CD14-positive monocyte (primary cell): Measurements from ENCODE around the gene TAF6. TPM values are rescaled to one million over a fixed set of nuclear protein-coding genes. Genes with fewer than 3 reads are reported as not detected.

Source experiments
- DNase-seq, 3 donors: peaks; one replicate each; pipeline ENCODE4 v3.0.0-alpha.2; 2011 to 2022
- H2AFZ ChIP-seq: 2 replicates; pipeline ENCODE4 v1.6.0; 2012; ENCODE audit warnings: mild to moderate bottlenecking, low read depth, low read length, inconsistent platforms; ENCODE audit not compliant: insufficient read depth, poor library complexity, severe bottlenecking
- H3K27ac ChIP-seq, 2 donors: 1 replicate in 1 of 2; 2 replicates in 1 of 2; pipeline ENCODE4 v1.5.1; 2012 to 2013; ENCODE audit warnings: low read length in 2 of 2, control low read depth in 1 of 2, inconsistent platforms in 1 of 2, low read depth in 1 of 2, mild to moderate bottlenecking in 1 of 2
- H3K27me3 ChIP-seq, 2 donors: one replicate each; pipeline versions ENCODE4 v1.6.0 to v1.6.1; 2011 to 2013; ENCODE audit warnings: low read length in 2 of 2; ENCODE audit not compliant: control insufficient read depth in 2 of 2, insufficient read depth in 2 of 2
- H3K36me3 ChIP-seq, 2 donors: replicated peaks in 1 of 2; 1 replicate in 1 of 2; 2 replicates in 1 of 2; pipeline versions ENCODE4 v1.5.1 to v1.6.1; 2012 to 2013; ENCODE audit warnings: low read length in 2 of 2, control low read depth in 1 of 2, inconsistent platforms in 1 of 2, mild to moderate bottlenecking in 1 of 2; ENCODE audit not compliant: insufficient read depth in 2 of 2, control insufficient read depth in 1 of 2
- H3K4me1 ChIP-seq, 2 donors: 1 replicate in 1 of 2; 2 replicates in 1 of 2; pipeline versions ENCODE4 v1.5.1 to v1.6.1; 2012 to 2013; ENCODE audit warnings: low read length in 2 of 2, control low read depth in 1 of 2, inconsistent platforms in 1 of 2, mild to moderate bottlenecking in 1 of 2, moderate library complexity in 1 of 2; ENCODE audit not compliant: insufficient read depth in 2 of 2, control insufficient read depth in 1 of 2
- H3K4me2 ChIP-seq: replicated peaks from 2 replicates; pipeline ENCODE3; 2012; ENCODE audit warnings: low read length, moderate library complexity, mild to moderate bottlenecking; ENCODE audit not compliant: poor library complexity, severe bottlenecking; ENCODE audit errors: extremely low read depth
- H3K4me3 ChIP-seq, 3 experiments: fragments of 200-600 bp in 1 of 3; sonication (generic) in 1 of 3; replicated peaks in 1 of 3; 1 replicate in 2 of 3; 2 replicates in 1 of 3; pipeline ENCODE4 v1.5.1; 2011 to 2013; ENCODE audit warnings: low read length in 3 of 3, mild to moderate bottlenecking in 3 of 3, control low read depth in 2 of 3, low read depth in 2 of 3, inconsistent platforms in 1 of 3, moderate library complexity in 1 of 3
- H3K79me2 ChIP-seq: 2 replicates; pipeline ENCODE4 v1.6.0; 2012; ENCODE audit warnings: mild to moderate bottlenecking, control low read depth, inconsistent platforms, low read length, moderate library complexity; ENCODE audit not compliant: insufficient read depth
- H3K9ac ChIP-seq: 2 replicates; pipeline ENCODE4 v1.6.0; 2017; ENCODE audit warnings: low read length, mild to moderate bottlenecking; ENCODE audit not compliant: insufficient read depth, poor library complexity, severe bottlenecking
- H3K9me3 ChIP-seq, 2 donors: replicated peaks in 1 of 2; 1 replicate in 1 of 2; 2 replicates in 1 of 2; pipeline versions ENCODE4 v1.5.1 to v1.6.1; 2012 to 2013; ENCODE audit warnings: low read length in 2 of 2, control low read depth in 1 of 2; ENCODE audit not compliant: control insufficient read depth in 1 of 2, insufficient read depth in 1 of 2
- H4K20me1 ChIP-seq: 2 replicates; pipeline ENCODE4 v1.6.0; 2012; ENCODE audit warnings: mild to moderate bottlenecking, low read length, control low read depth, moderate library complexity; ENCODE audit not compliant: insufficient read depth
- H3K27ac Mint-ChIP-seq, 7 donors: one replicate each; pipeline ENCODE4 v1.8.0; 2020; ENCODE audit warnings: mild to moderate bottlenecking in 7 of 7, mixed read lengths in 7 of 7, moderate library complexity in 6 of 7, inconsistent platforms in 2 of 7
- H3K27me3 Mint-ChIP-seq, 3 donors: one replicate each; pipeline ENCODE4 v1.8.0; 2021 to 2022; ENCODE audit warnings: low read depth in 3 of 3, mild to moderate bottlenecking in 3 of 3, mixed read lengths in 3 of 3, moderate library complexity in 3 of 3, inconsistent platforms in 1 of 3
- H3K36me3 Mint-ChIP-seq, 2 donors: one replicate each; pipeline ENCODE4 v1.8.0; 2020; ENCODE audit warnings: mixed read lengths in 2 of 2, inconsistent platforms in 1 of 2, mild to moderate bottlenecking in 1 of 2
- H3K4me1 Mint-ChIP-seq: one replicate; pipeline ENCODE4 v1.8.0; 2020; ENCODE audit warnings: mild to moderate bottlenecking, mixed read lengths
- H3K4me3 Mint-ChIP-seq, 2 donors: one replicate each; pipeline ENCODE4 v1.8.0; 2020; ENCODE audit warnings: mild to moderate bottlenecking in 2 of 2, mixed read lengths in 2 of 2, moderate library complexity in 1 of 2
- H3K9me3 Mint-ChIP-seq, 7 donors: one replicate each; pipeline ENCODE4 v1.8.0; 2020 to 2022; ENCODE audit warnings: mixed read lengths in 7 of 7, mild to moderate bottlenecking in 6 of 7, moderate library complexity in 6 of 7, inconsistent platforms in 2 of 7
- WGBS: methylation state at CpG from one replicate; pipeline ENCODE4 v1.1.5; 2013; ENCODE audit warnings: missing lambda C conversion rate; ENCODE audit not compliant: insufficient coverage; 5-methylcytosine and 5-hydroxymethylcytosine counted together
- intact Hi-C, 2 donors: fragments of 100-400 bp; cut with micrococcal nuclease; formaldehyde crosslinking; loops; one replicate each; pipeline versions ENCODE4 v1.15.0 to v1.15.1; 2023
- polyA plus RNA-seq, 3 donors: library from polyadenylated mRNA; depleted of rRNA in 1 of 3; unstranded in 2 of 3; stranded (reverse) in 1 of 3; fragments of 300-500 nt in 2 of 3; fragments of >200 nt in 1 of 3; fragmentation: Illumina TruSeq in 2 of 3; gene quantifications; 1 replicate in 2 of 3; 2 replicates in 1 of 3; pipeline ENCODE4 v1.2.3, GENCODE V29; 2012 to 2021
- TF ChIP-seq, protein P1 (sequence below): fragments of 200-600 bp; IDR thresholded peaks from one replicate; pipeline ENCODE4 v1.8.0; 2022; ENCODE audit warnings: antibody characterized with exemption, mild to moderate bottlenecking

The TAF6 gene
- polyA plus RNA-seq, 3 donors: 9.6 to 28.9 (median 11.0) TPM

DNA sequence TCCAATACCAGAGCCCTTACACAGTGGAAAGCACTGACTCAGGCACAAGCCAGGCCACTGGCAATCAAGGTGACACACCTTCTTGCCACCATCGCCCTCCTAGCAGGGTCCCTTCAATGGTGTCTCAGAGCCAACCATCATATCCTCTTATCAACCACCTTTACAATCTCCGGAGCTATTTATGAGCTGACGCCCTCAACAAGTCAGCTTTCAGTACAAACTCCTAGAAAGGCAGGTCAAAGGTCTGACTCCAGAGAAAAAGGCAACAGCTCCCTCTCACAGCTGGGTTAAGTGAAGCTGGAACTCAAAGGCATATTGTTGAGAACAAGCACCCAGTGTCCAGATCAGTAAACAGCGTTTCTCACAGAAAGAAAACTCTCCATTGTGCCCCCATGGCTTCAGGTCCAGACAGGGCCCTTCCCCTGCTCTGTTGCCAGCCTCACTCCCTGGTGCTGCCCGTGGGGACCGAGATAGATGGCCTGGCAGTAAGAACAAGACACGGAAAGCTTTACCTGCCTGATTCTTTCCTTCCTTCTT lies 40.1 kb downstream of the TAF6 start:
- intact Hi-C loops: no loop called here
- TF ChIP-seq, protein P1, sequence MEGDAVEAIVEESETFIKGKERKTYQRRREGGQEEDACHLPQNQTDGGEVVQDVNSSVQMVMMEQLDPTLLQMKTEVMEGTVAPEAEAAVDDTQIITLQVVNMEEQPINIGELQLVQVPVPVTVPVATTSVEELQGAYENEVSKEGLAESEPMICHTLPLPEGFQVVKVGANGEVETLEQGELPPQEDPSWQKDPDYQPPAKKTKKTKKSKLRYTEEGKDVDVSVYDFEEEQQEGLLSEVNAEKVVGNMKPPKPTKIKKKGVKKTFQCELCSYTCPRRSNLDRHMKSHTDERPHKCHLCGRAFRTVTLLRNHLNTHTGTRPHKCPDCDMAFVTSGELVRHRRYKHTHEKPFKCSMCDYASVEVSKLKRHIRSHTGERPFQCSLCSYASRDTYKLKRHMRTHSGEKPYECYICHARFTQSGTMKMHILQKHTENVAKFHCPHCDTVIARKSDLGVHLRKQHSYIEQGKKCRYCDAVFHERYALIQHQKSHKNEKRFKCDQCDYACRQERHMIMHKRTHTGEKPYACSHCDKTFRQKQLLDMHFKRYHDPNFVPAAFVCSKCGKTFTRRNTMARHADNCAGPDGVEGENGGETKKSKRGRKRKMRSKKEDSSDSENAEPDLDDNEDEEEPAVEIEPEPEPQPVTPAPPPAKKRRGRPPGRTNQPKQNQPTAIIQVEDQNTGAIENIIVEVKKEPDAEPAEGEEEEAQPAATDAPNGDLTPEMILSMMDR: no peak
- peaks cover 21% of the 10 kb centered on the region for H4K20me1 ChIP-seq
- no peak overlapping the region for H3K27ac ChIP-seq
- H3K36me3 Mint-ChIP-seq: peaks cover 37 to 53% of the 10 kb centered on the region in 2 donors
- 98% methylated on average over 7 of the region's 7 CpGs for WGBS
- H3K79me2 ChIP-seq: peaks cover 46% of the 10 kb centered on the region
- H3K4me3 ChIP-seq: no peak overlapping the region
- DNase-seq: no peak
- peaks cover 28% of the 10 kb centered on the region for H3K4me1 Mint-ChIP-seq
- H3K27ac Mint-ChIP-seq: peak overlapping the region in 3 of 7 donors; percentile 10 to 68 (median 20)
- H3K27me3 Mint-ChIP-seq: peaks cover 4 to 15% (median 12%) of the 10 kb centered on the region in 3 donors
- no peaks in the 10 kb centered on the region for H3K27me3 ChIP-seq
- peaks cover 27% of the 10 kb centered on the region in 2 donors for H3K4me1 ChIP-seq
- peaks cover 36 to 55% of the 10 kb centered on the region in 2 donors for H3K36me3 ChIP-seq
- H3K4me2 ChIP-seq: no peak overlapping the region
- no peak overlapping the region for H3K4me3 Mint-ChIP-seq
- H3K9ac ChIP-seq: no peak overlapping the region
- peaks cover 0 to 7% (median 4%) of the 10 kb centered on the region in 7 donors for H3K9me3 Mint-ChIP-seq
- no peak overlapping the region for H2AFZ ChIP-seq
- no peaks in the 10 kb centered on the region for H3K9me3 ChIP-seq

- H3K36me3 ChIP-seq: peaks cover 55 to 74% of the 10 kb centered on the region in 2 donors
- H3K9me3 Mint-ChIP-seq: peaks cover 8 to 24% (median 17%) of the 10 kb centered on the region in 7 donors
- H3K27ac ChIP-seq: no peak overlapping the region
- peaks cover 21% of the 10 kb centered on the region for H4K20me1 ChIP-seq
- peaks cover 46% of the 10 kb centered on the region for H3K79me2 ChIP-seq
- no peak overlapping the region for H2AFZ ChIP-seq
- no peaks in the 10 kb centered on the region for H3K27me3 Mint-ChIP-seq
- H3K4me1 ChIP-seq: peaks cover 16 to 17% of the 10 kb centered on the region in 2 donors
- peaks cover 14 to 17% of the 10 kb centered on the region in 2 donors for H3K9me3 ChIP-seq
- H3K4me2 ChIP-seq: no peak overlapping the region
- intact Hi-C loops: no loop called here
- no peaks in the 10 kb centered on the region for H3K27me3 ChIP-seq
- H3K27ac Mint-ChIP-seq: no peak overlapping the region
- H3K4me1 Mint-ChIP-seq: peaks cover 17% of the 10 kb centered on the region
- no peak overlapping the region for H3K4me3 Mint-ChIP-seq
- H3K9ac ChIP-seq: no peak overlapping the region
- WGBS: 100% methylated on average over 4 of the region's 4 CpGs
- no peak overlapping the region for H3K4me3 ChIP-seq
- peaks cover 56 to 72% of the 10 kb centered on the region in 2 donors for H3K36me3 Mint-ChIP-seq
- no peak for DNase-seq
- TF ChIP-seq, protein P1: no peak
Measured at GRCh38 chr7:100077205-100077604, 42.0 kb downstream of the TAF6 start.
